Endothelial cell (in vitro differentiated cells): Measurements from ENCODE around the gene PCDHAC2. TPM values are rescaled to one million over a fixed set of nuclear protein-coding genes. Genes with fewer than 3 reads are reported as not detected.

Experiments
- DNase-seq: peaks from one replicate; pipeline ENCODE4 v3.0.0; 2021; ENCODE audit warnings: low spot score
- H3K27ac Mint-ChIP-seq: one replicate; pipeline ENCODE4 v1.8.0; 2021; ENCODE audit warnings: mixed read lengths, inconsistent platforms; ENCODE audit not compliant: unreplicated experiment
- H3K27me3 Mint-ChIP-seq: one replicate; pipeline ENCODE4 v1.8.0; 2021; ENCODE audit warnings: mild to moderate bottlenecking, moderate library complexity, mixed read lengths, inconsistent platforms; ENCODE audit not compliant: unreplicated experiment
- H3K36me3 Mint-ChIP-seq: one replicate; pipeline ENCODE4 v1.8.0; 2021; ENCODE audit warnings: mild to moderate bottlenecking, low read depth, mixed read lengths, inconsistent platforms; ENCODE audit not compliant: unreplicated experiment
- H3K4me1 Mint-ChIP-seq: one replicate; pipeline ENCODE4 v1.8.0; 2021; ENCODE audit warnings: mild to moderate bottlenecking, mixed read lengths, inconsistent platforms; ENCODE audit not compliant: unreplicated experiment
- H3K4me3 Mint-ChIP-seq: one replicate; pipeline ENCODE4 v1.8.0; 2021; ENCODE audit warnings: mild to moderate bottlenecking, mixed read lengths, inconsistent platforms; ENCODE audit not compliant: unreplicated experiment
- H3K9me3 Mint-ChIP-seq: one replicate; pipeline ENCODE4 v1.8.0; 2021; ENCODE audit warnings: mixed read lengths, inconsistent platforms; ENCODE audit not compliant: unreplicated experiment
- CTCF ChIP-seq: fragments of 200-600 bp; sonication (generic); IDR thresholded peaks from one replicate; pipeline ENCODE4 v1.5.0; 2021; ENCODE audit warnings: antibody characterized with exemption; ENCODE audit not compliant: unreplicated experiment
- total RNA-seq: library from RNA; stranded (reverse); fragmentation: NEBNext Ultra II Directional; extraction: Animal tissue kit (Norgen Biotek cat#: 25700); gene quantifications from one replicate; pipeline ENCODE4 v1.2.1, GENCODE V29; 2021; ENCODE audit not compliant: unreplicated experiment

The PCDHAC2 gene
- total RNA-seq, 1 donor from 2014 or later: 5.2 TPM

DNA sequence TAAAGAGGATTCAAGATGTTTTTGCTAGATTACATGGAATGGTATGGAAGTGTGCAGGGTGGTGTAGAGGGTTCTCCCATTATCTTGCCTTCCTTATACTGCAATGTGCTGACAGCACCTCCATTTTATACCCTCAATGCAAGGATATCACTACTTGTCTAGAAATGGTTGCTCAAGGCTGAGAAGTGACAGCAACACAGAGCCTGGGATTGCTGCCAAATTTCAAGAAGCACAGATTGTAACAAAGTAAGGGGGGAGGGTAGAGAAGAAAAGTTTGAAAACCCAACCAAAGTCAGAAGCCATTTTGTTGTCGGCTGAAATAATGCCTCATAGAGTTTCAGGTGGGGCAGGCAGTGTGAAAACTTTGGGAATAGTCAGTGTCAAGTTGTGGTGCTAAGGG lies 29.8 kb downstream of the PCDHAC2 start:
- H3K27ac Mint-ChIP-seq: no peak overlapping the region
- no peak for DNase-seq
- H3K9me3 Mint-ChIP-seq: no peaks in the 10 kb centered on the region
- H3K4me1 Mint-ChIP-seq: peaks cover 22% of the 10 kb centered on the region
- TF ChIP-seq CTCF: no peak
- H3K4me3 Mint-ChIP-seq: no peak overlapping the region
- H3K36me3 Mint-ChIP-seq: peaks cover 4% of the 10 kb centered on the region
- peaks cover 7% of the 10 kb centered on the region for H3K27me3 Mint-ChIP-seq

DNA sequence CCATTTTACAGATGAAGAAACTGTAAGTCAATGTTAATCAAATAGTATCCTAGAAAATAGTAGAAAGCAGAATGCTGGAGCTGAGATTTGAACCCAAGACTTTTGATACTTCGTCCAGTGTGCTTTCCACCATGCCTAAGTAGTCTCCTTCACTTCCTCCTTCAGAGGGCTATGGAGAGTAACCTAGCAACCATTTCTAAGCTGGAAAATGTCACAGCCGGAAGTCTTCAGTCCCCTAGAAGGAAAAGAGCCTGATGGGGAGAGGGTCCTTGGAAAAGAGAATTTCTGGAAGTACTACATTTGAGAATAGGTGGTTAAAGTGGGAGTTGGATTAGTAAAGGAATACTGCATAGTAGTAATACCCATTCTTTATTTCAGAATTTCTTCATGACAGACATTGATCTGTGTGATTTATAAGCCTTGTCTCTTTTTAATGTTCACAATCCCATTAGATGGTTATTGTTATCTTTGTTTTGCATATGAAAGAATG lies 32.7 kb downstream of the PCDHAC2 start:
- peaks cover 21% of the 10 kb centered on the region for H3K4me1 Mint-ChIP-seq
- no peak for DNase-seq
- H3K9me3 Mint-ChIP-seq: no peaks in the 10 kb centered on the region
- no peak overlapping the region for H3K27ac Mint-ChIP-seq
- no peak for TF ChIP-seq CTCF
- H3K4me3 Mint-ChIP-seq: no peak overlapping the region
- peaks cover 4% of the 10 kb centered on the region for H3K27me3 Mint-ChIP-seq
- peaks cover 4% of the 10 kb centered on the region for H3K36me3 Mint-ChIP-seq

DNA sequence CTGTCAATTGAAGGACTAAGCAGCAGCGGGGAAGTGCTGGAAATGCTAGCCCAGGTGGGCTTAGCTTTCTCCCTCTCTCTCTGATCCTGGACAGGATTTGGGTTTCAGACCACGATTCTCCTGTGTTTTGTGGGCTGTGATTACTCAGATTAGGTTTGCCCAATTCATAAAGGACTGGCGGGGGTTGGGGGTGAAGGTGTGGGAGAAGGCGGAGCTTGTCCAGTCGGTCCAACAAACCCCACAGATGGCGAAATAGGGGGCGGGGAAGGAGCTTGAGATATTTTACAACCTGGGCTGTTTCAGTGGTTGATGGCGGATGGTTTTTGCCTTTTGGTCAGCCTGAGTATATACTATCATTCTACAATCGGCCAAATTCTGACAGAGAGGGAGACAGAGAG lies 35.2 kb downstream of the PCDHAC2 start:
- no peaks in the 10 kb centered on the region for H3K9me3 Mint-ChIP-seq
- H3K4me1 Mint-ChIP-seq: peaks cover 21% of the 10 kb centered on the region
- peak; percentile 28 for DNase-seq
- H3K4me3 Mint-ChIP-seq: peak overlapping the region; percentile 93
- H3K27me3 Mint-ChIP-seq: peaks cover 4% of the 10 kb centered on the region
- H3K27ac Mint-ChIP-seq: peak overlapping the region; percentile 71
- TF ChIP-seq CTCF: no peak
- no peaks in the 10 kb centered on the region for H3K36me3 Mint-ChIP-seq

GRCh38 chr5:141001844-141002604 lies 35.7 kb downstream of the PCDHAC2 start:
- peak; percentile 34 for DNase-seq
- peaks cover 21% of the 10 kb centered on the region for H3K4me1 Mint-ChIP-seq
- no peak for TF ChIP-seq CTCF

GRCh38 chr5:141002605-141002965 lies 36.3 kb downstream of the PCDHAC2 start:
- H3K27ac Mint-ChIP-seq: no peak overlapping the region
- no peaks in the 10 kb centered on the region for H3K36me3 Mint-ChIP-seq
- DNase-seq: no peak
- no peaks in the 10 kb centered on the region for H3K9me3 Mint-ChIP-seq
- peaks cover 21% of the 10 kb centered on the region for H3K4me1 Mint-ChIP-seq
- H3K27me3 Mint-ChIP-seq: peaks cover 6% of the 10 kb centered on the region
- no peak for TF ChIP-seq CTCF
- H3K4me3 Mint-ChIP-seq: peak overlapping the region; percentile 93

More at GRCh38 chr5:141001844-141002604, 35.7 kb downstream of the PCDHAC2 start:
- H3K9me3 Mint-ChIP-seq: no peaks in the 10 kb centered on the region
- peak overlapping the region; percentile 93 for H3K4me3 Mint-ChIP-seq
- no peaks in the 10 kb centered on the region for H3K36me3 Mint-ChIP-seq
- H3K27ac Mint-ChIP-seq: peak overlapping the region; percentile 71
- peaks cover 6% of the 10 kb centered on the region for H3K27me3 Mint-ChIP-seq
